ENCODE results near the gene KCNJ6.

Gene KCNJ6

DNA sequence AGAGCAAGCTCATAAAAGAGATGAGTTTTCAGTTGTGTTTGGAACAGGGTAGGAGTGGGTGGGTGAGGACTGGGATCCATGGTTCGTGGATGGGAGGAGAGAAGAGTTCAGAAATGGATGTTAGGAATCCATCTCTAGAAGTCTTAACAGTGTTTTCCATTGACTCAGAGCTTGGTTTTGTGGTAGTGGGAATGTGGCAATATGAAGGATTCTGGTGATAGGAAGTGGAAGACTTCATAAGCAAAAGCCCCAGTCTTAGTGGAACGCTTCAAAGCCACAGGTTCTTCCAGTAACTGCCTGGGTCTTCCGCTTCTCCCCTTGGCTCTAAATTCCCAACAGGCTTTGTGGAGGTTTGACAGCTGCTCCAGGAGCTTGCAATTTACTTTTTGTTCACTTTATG lies 167.9 kb downstream of the KCNJ6 start:
- WGBS, 2 experiments = 87 to 91% methylated on average over 3 of the region's 3 CpGs
- no peak overlapping the region for H3K27ac ChIP-seq (ENCODE audit: insufficient read depth, low read depth, low read length, poor library complexity, severe bottlenecking)
- no peaks in the 10 kb centered on the region for H3K27me3 ChIP-seq (ENCODE audit: control insufficient read depth, insufficient read depth, low read length, poor library complexity, severe bottlenecking)

GRCh38 chr21:37746849-37747248 lies 169.4 kb downstream of the KCNJ6 start:
- WGBS, 2 experiments = 91% methylated on average over 2 of the region's 2 CpGs
- H3K27ac ChIP-seq (ENCODE audit: insufficient read depth, low read depth, low read length, poor library complexity, severe bottlenecking) = no peak overlapping the region

More for the DNA sequence above, 167.9 kb downstream of the KCNJ6 start:
- H3K4me1 ChIP-seq (ENCODE audit: control insufficient read depth, insufficient read depth, low read length) = no peaks in the 10 kb centered on the region
- H3K4me3 ChIP-seq (ENCODE audit: insufficient read depth, low read depth, low read length) = no peak overlapping the region
- H3K36me3 ChIP-seq (ENCODE audit: control insufficient read depth, insufficient read depth, low read length) = no peaks in the 10 kb centered on the region
- H3K9me3 ChIP-seq (ENCODE audit: control insufficient read depth, low read length) = no peaks in the 10 kb centered on the region

DNA sequence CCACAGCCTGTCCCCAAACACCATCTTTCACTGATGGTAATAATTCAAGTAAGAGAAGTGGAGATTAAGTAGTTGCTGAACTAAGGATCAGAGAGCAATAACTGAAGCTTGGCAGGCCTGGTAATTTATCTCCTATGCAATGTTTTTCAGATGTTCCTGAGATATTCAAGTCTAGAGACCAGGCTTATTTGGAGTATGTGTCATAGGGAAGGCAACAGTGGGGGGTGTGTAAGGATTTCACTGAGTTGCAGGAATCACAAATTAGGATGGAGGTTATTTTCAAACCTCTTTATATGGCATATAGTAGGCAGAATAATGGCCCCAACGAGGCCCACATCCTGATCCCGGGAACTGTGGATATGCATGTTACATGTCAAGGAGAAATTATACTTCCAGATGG lies 171.7 kb downstream of the KCNJ6 start:
- 93 to 95% methylated on average over 2 of the region's 2 CpGs for WGBS, 2 experiments
- Histone ChIP-seq H3K27ac (ENCODE audit: insufficient read depth, low read depth, low read length, poor library complexity, severe bottlenecking) (no peak overlapping the region), H3K27me3 (ENCODE audit: control insufficient read depth, insufficient read depth, low read length, poor library complexity, severe bottlenecking) (no peaks in the 10 kb centered on the region), H3K36me3 (ENCODE audit: control insufficient read depth, insufficient read depth, low read length) (no peaks in the 10 kb centered on the region), H3K9me3 (ENCODE audit: control insufficient read depth, low read length) (no peaks in the 10 kb centered on the region), H3K4me3 (ENCODE audit: insufficient read depth, low read depth, low read length) (no peak overlapping the region), H3K4me1 (ENCODE audit: control insufficient read depth, insufficient read depth, low read length) (no peaks in the 10 kb centered on the region)

More at GRCh38 chr21:37746849-37747248, 169.4 kb downstream of the KCNJ6 start:
- Histone ChIP-seq H3K4me3 (ENCODE audit: insufficient read depth, low read depth, low read length) (no peak overlapping the region), H3K36me3 (ENCODE audit: control insufficient read depth, insufficient read depth, low read length) (no peaks in the 10 kb centered on the region), H3K27me3 (ENCODE audit: control insufficient read depth, insufficient read depth, low read length, poor library complexity, severe bottlenecking) (no peaks in the 10 kb centered on the region), H3K9me3 (ENCODE audit: control insufficient read depth, low read length) (no peaks in the 10 kb centered on the region), H3K4me1 (ENCODE audit: control insufficient read depth, insufficient read depth, low read length) (no peaks in the 10 kb centered on the region)

GRCh38 chr21:37742532-37742931 lies 173.7 kb downstream of the KCNJ6 start:
- H3K36me3 ChIP-seq (ENCODE audit: control insufficient read depth, insufficient read depth, low read length) = no peaks in the 10 kb centered on the region
- 92 to 95% methylated on average over 1 of the region's 1 CpG for WGBS, 2 experiments
- H3K27me3 ChIP-seq (ENCODE audit: control insufficient read depth, insufficient read depth, low read length, poor library complexity, severe bottlenecking) = no peaks in the 10 kb centered on the region
- no peak overlapping the region for H3K27ac ChIP-seq (ENCODE audit: insufficient read depth, low read depth, low read length, poor library complexity, severe bottlenecking)
- no peak overlapping the region for H3K4me3 ChIP-seq (ENCODE audit: insufficient read depth, low read depth, low read length)
- no peaks in the 10 kb centered on the region for H3K4me1 ChIP-seq (ENCODE audit: control insufficient read depth, insufficient read depth, low read length)
- no peaks in the 10 kb centered on the region for H3K9me3 ChIP-seq (ENCODE audit: control insufficient read depth, low read length)

DNA sequence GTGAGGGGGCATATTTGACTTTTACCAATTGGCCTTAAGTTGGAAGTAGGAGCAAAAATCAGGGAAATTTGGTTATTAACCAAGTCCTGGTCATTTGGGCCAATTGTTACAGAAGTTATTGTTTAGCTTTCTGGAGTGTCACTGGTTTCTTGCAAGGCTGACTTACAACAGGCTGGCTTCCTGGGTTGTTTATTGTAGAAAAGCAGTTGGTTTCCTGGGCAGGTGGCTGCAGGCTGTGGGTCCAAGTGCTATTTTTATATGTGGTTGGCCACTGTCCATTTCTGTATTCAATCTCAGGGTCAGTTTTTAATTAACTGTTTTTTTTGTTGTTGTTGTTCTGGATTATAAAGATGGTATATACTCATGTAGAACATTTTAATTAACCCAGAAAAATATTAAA lies 174.1 kb downstream of the KCNJ6 start:
- Histone ChIP-seq H3K27ac (ENCODE audit: insufficient read depth, low read depth, low read length, poor library complexity, severe bottlenecking) (no peak overlapping the region), H3K4me3 (ENCODE audit: insufficient read depth, low read depth, low read length) (no peak overlapping the region), H3K36me3 (ENCODE audit: control insufficient read depth, insufficient read depth, low read length) (no peaks in the 10 kb centered on the region), H3K9me3 (ENCODE audit: control insufficient read depth, low read length) (no peaks in the 10 kb centered on the region), H3K4me1 (ENCODE audit: control insufficient read depth, insufficient read depth, low read length) (no peaks in the 10 kb centered on the region), H3K27me3 (ENCODE audit: control insufficient read depth, insufficient read depth, low read length, poor library complexity, severe bottlenecking) (no peaks in the 10 kb centered on the region)

DNA sequence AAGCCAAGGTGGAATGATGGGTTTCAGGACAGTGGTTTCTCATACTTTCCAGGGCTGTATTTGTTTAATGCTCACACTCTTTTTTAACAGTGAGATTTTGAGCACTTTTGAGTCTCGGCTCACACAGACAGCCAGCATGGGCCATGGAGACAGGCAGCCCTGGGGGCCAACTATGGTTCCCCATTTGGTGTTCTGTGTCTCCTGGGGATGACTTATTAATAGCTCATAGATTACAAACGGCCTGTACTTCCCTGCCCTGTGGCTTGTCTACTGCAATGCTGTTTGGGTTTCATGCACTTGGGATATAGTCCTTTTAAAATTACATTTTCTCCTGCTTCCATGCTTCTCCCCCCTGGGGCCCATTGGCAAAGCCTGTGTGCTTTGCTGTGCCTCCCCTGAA lies 178.3 kb downstream of the KCNJ6 start:
- Histone ChIP-seq H3K36me3 (ENCODE audit: control insufficient read depth, insufficient read depth, low read length) (no peaks in the 10 kb centered on the region), H3K4me1 (ENCODE audit: control insufficient read depth, insufficient read depth, low read length) (no peaks in the 10 kb centered on the region), H3K4me3 (ENCODE audit: insufficient read depth, low read depth, low read length) (no peak overlapping the region), H3K9me3 (ENCODE audit: control insufficient read depth, low read length) (no peaks in the 10 kb centered on the region), H3K27me3 (ENCODE audit: control insufficient read depth, insufficient read depth, low read length, poor library complexity, severe bottlenecking) (no peaks in the 10 kb centered on the region), H3K27ac (ENCODE audit: insufficient read depth, low read depth, low read length, poor library complexity, severe bottlenecking) (no peak overlapping the region)
- WGBS, 2 experiments = 90 to 92% methylated on average over 2 of the region's 2 CpGs

GRCh38 chr21:37737507-37737906 lies 178.8 kb downstream of the KCNJ6 start:
- WGBS, 2 experiments = 85 to 88% methylated on average over 4 of the region's 4 CpGs
- Histone ChIP-seq H3K4me1 (ENCODE audit: control insufficient read depth, insufficient read depth, low read length) (no peaks in the 10 kb centered on the region), H3K27me3 (ENCODE audit: control insufficient read depth, insufficient read depth, low read length, poor library complexity, severe bottlenecking) (no peaks in the 10 kb centered on the region), H3K27ac (ENCODE audit: insufficient read depth, low read depth, low read length, poor library complexity, severe bottlenecking) (no peak overlapping the region), H3K36me3 (ENCODE audit: control insufficient read depth, insufficient read depth, low read length) (no peaks in the 10 kb centered on the region), H3K9me3 (ENCODE audit: control insufficient read depth, low read length) (no peaks in the 10 kb centered on the region), H3K4me3 (ENCODE audit: insufficient read depth, low read depth, low read length) (no peak overlapping the region)

DNA sequence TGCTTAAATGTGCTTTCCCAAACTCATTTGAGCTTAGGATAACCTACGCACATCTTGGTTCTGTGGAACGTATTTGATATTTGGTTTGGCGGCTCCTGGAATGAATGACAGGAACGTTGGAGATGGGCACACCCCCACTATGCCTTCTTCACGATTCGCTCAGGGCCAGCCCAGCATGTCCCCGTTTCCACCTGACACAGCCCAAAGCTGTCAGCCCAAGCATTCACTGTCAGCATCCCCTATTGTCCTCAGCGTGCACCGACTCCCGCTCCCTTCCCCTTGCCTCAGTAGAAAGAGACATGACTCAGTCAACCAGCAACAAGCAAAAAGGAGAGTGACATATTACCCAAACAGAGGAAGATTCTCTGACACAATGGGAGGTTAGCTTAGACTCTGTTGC lies 181.4 kb downstream of the KCNJ6 start:
- H3K4me1 ChIP-seq (ENCODE audit: control insufficient read depth, insufficient read depth, low read length) = no peaks in the 10 kb centered on the region
- 87 to 88% methylated on average over 10 of the region's 10 CpGs for WGBS, 2 experiments
- no peak overlapping the region for H3K27ac ChIP-seq (ENCODE audit: insufficient read depth, low read depth, low read length, poor library complexity, severe bottlenecking)
- H3K4me3 ChIP-seq (ENCODE audit: insufficient read depth, low read depth, low read length) = no peak overlapping the region
- H3K9me3 ChIP-seq (ENCODE audit: control insufficient read depth, low read length) = no peaks in the 10 kb centered on the region
- no peaks in the 10 kb centered on the region for H3K27me3 ChIP-seq (ENCODE audit: control insufficient read depth, insufficient read depth, low read length, poor library complexity, severe bottlenecking)
- no peaks in the 10 kb centered on the region for H3K36me3 ChIP-seq (ENCODE audit: control insufficient read depth, insufficient read depth, low read length)

DNA sequence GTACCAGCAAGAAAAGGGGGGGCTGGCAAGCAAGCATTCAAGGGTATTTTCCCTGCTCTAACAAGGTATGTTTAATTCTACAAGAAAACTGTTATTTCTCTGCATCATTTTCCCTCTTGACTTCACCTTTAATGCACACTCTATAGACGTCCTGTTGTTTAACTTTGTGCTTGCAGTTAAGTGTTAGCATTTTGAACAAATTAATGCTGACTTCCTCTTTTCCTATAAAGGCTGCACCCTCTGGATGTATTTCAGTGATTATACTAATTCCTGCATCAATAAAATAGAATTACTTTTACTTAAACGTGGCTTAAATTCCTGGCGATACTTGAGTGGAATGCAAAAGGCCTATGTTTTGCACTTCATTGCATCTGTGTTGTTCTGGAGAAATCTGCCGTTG lies 183.3 kb downstream of the KCNJ6 start:
- Histone ChIP-seq H3K27ac (ENCODE audit: insufficient read depth, low read depth, low read length, poor library complexity, severe bottlenecking) (no peak overlapping the region), H3K4me1 (ENCODE audit: control insufficient read depth, insufficient read depth, low read length) (no peaks in the 10 kb centered on the region), H3K9me3 (ENCODE audit: control insufficient read depth, low read length) (no peaks in the 10 kb centered on the region), H3K27me3 (ENCODE audit: control insufficient read depth, insufficient read depth, low read length, poor library complexity, severe bottlenecking) (no peaks in the 10 kb centered on the region), H3K36me3 (ENCODE audit: control insufficient read depth, insufficient read depth, low read length) (no peaks in the 10 kb centered on the region), H3K4me3 (ENCODE audit: insufficient read depth, low read depth, low read length) (no peak overlapping the region)
- WGBS, 2 experiments = 86 to 92% methylated on average over 4 of the region's 4 CpGs

- 91 to 96% methylated on average over 6 of the region's 6 CpGs for WGBS, 2 experiments
- no peaks in the 10 kb centered on the region for H3K4me1 ChIP-seq (ENCODE audit: control insufficient read depth, insufficient read depth, low read length)
- H3K4me3 ChIP-seq (ENCODE audit: insufficient read depth, low read depth, low read length) = no peak overlapping the region
- H3K27ac ChIP-seq (ENCODE audit: insufficient read depth, low read depth, low read length, poor library complexity, severe bottlenecking) = no peak overlapping the region
- H3K36me3 ChIP-seq (ENCODE audit: control insufficient read depth, insufficient read depth, low read length) = no peaks in the 10 kb centered on the region
- no peaks in the 10 kb centered on the region for H3K27me3 ChIP-seq (ENCODE audit: control insufficient read depth, insufficient read depth, low read length, poor library complexity, severe bottlenecking)
- H3K9me3 ChIP-seq (ENCODE audit: control insufficient read depth, low read length) = no peaks in the 10 kb centered on the region
Observed at GRCh38 chr21:37724201-37724600, 192.1 kb downstream of the KCNJ6 start.

DNA sequence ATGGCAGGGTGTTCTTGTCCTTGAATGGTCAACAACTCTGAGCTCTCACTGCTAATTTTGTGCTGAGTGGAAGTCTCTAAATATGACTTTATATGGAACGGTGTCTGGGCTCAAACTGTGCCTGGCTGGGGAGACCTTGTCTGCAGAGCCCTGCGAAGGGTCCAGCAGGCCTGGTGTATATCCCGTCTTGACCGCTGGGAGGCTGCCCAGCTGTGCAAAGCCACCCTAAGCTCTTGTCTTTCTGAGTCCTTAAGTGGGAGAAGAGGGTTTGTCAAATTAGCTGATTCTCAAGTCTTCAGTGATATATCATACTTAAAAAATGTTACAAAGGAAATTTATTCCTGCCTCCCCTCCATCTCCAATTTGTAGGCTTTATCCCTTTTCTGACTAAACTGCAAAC lies 198.7 kb downstream of the KCNJ6 start:
- H3K27ac ChIP-seq (ENCODE audit: insufficient read depth, low read depth, low read length, poor library complexity, severe bottlenecking) = no peak overlapping the region
- H3K9me3 ChIP-seq (ENCODE audit: control insufficient read depth, low read length) = no peaks in the 10 kb centered on the region
- H3K36me3 ChIP-seq (ENCODE audit: control insufficient read depth, insufficient read depth, low read length) = no peaks in the 10 kb centered on the region
- no peaks in the 10 kb centered on the region for H3K4me1 ChIP-seq (ENCODE audit: control insufficient read depth, insufficient read depth, low read length)
- WGBS, 2 experiments = 91 to 92% methylated on average over 4 of the region's 4 CpGs
- H3K4me3 ChIP-seq (ENCODE audit: insufficient read depth, low read depth, low read length) = no peak overlapping the region
- H3K27me3 ChIP-seq (ENCODE audit: control insufficient read depth, insufficient read depth, low read length, poor library complexity, severe bottlenecking) = no peaks in the 10 kb centered on the region

Measured in ectodermal cell (in vitro differentiated cells).